K562 (cell line): ENCODE data around the gene ERBB4. TPM values are rescaled to one million over a fixed set of nuclear protein-coding genes. Genes with fewer than 3 reads are reported as not detected.

Source experiments
- ATAC-seq: fragments of 200-7000 bp; cut with Tn5 transposase; 3 replicates; pipeline ENCODE4 v1.9.1; 2020; ENCODE audit warnings: moderate library complexity
- BruUV-seq: library from RNA; stranded (reverse); fragments of 400-500 nt; replicated peaks from 2 replicates; lab custom pipeline; 2021; lab: Mats Ljungman, UMichigan
- CTCF ChIA-PET: fragments of 300-600 bp; formaldehyde crosslinking; extraction: SDS; loops from one replicate; lab custom pipeline; 2021; ENCODE audit warnings: low intra/inter-chr PET ratio; lab: Yijun Ruan, JAX
- POLR2A ChIA-PET: fragments of 300-600, 350-650 bp; sonication (Branson Sonifier 250); formaldehyde crosslinking; extraction: SDS; loops from one replicate; lab custom pipeline; 2021; ENCODE audit warnings: antibody characterized with exemption, inconsistent platforms; lab: Yijun Ruan, JAX
- DNase-seq, 4 experiments: peaks; one replicate each; pipeline versions ENCODE4 v3.0.0 to v3.0.0-alpha.2; 2011 to 2018; ENCODE audit warnings: low spot score in 3 of 4, mixed read lengths in 3 of 4; ENCODE audit errors: extremely low read depth in 1 of 4
- FAIRE-seq: peaks from 2 replicates; lab custom pipeline; 2011; peaks lifted over from hg19 to GRCh38; lab: Jason Lieb, UNC
- H2AFZ ChIP-seq: 2 replicates; pipeline ENCODE4 v1.6.0; 2011; ENCODE audit warnings: low read depth, low read length, control low read depth, inconsistent platforms
- H3K27ac ChIP-seq: fragments of 200-600 bp; 3 replicates; pipeline ENCODE4 v1.8.0; 2011; ENCODE audit warnings: low read depth, mild to moderate bottlenecking, control low read depth, inconsistent platforms, low read length, moderate library complexity, mixed read lengths; ENCODE audit errors: extremely low read depth
- H3K27me3 ChIP-seq, 2 experiments: fragments of 300-600 bp in 1 of 2; 2 replicates in 1 of 2; 3 replicates in 1 of 2; pipeline versions ENCODE4 v1.6.0 to v1.8.0; 2011; ENCODE audit warnings: inconsistent platforms in 2 of 2, low read length in 2 of 2, mild to moderate bottlenecking in 1 of 2, mixed read lengths in 1 of 2, moderate library complexity in 1 of 2; ENCODE audit not compliant: control insufficient read depth in 2 of 2, insufficient read depth in 2 of 2
- H3K36me3 ChIP-seq: fragments of 300-600 bp; 3 replicates; pipeline ENCODE4 v1.8.0; 2011; ENCODE audit warnings: mild to moderate bottlenecking, low read length, inconsistent platforms; ENCODE audit not compliant: control insufficient read depth, insufficient read depth
- H3K4me1 ChIP-seq, 2 experiments: fragments of 200-600 bp in 1 of 2; replicated peaks in 1 of 2; 2 replicates in 1 of 2; 3 replicates in 1 of 2; pipeline versions ENCODE4 v1.5.1 to v1.8.0; 2011; ENCODE audit warnings: inconsistent platforms in 2 of 2, low read length in 2 of 2, mild to moderate bottlenecking in 1 of 2, mixed read lengths in 1 of 2, moderate library complexity in 1 of 2; ENCODE audit not compliant: control insufficient read depth in 2 of 2, insufficient read depth in 2 of 2
- H3K4me2 ChIP-seq: 2 replicates; pipeline ENCODE4 v1.6.1; 2011; ENCODE audit warnings: low read length, control low read depth, inconsistent platforms, mixed read lengths; ENCODE audit not compliant: insufficient read depth
- H3K4me3 ChIP-seq: fragments of 200-600 bp; sonication (generic), shearing (Covaris generic); 2 replicates; pipeline ENCODE4 v1.5.1; 2016; ENCODE audit warnings: control low read depth, inconsistent platforms
- H3K79me2 ChIP-seq: fragments of 200-600 bp; 3 replicates; pipeline ENCODE4 v1.8.0; 2011; ENCODE audit warnings: low read length, inconsistent platforms; ENCODE audit not compliant: control insufficient read depth, insufficient read depth
- H3K9ac ChIP-seq, 2 experiments: 2 replicates each; pipeline versions ENCODE4 v1.6.0 to v1.6.1; 2011; ENCODE audit warnings: low read depth in 2 of 2, low read length in 2 of 2, control low read depth in 1 of 2, inconsistent platforms in 1 of 2, mild to moderate bottlenecking in 1 of 2, mixed read lengths in 1 of 2; ENCODE audit not compliant: insufficient read depth in 1 of 2
- H3K9me1 ChIP-seq: one replicate; pipeline ENCODE4 v1.6.0; 2011; ENCODE audit warnings: inconsistent platforms, mild to moderate bottlenecking, low read length, moderate library complexity; ENCODE audit not compliant: control insufficient read depth, insufficient read depth
- H3K9me3 ChIP-seq: replicated peaks from 2 replicates; pipeline ENCODE4 v1.5.1; 2011; ENCODE audit warnings: low read depth, low read length, inconsistent platforms; ENCODE audit not compliant: control insufficient read depth, insufficient read depth
- H4K20me1 ChIP-seq: replicated peaks from 2 replicates; pipeline ENCODE4 v1.6.1; 2011; ENCODE audit warnings: low read length, inconsistent platforms, mixed read lengths; ENCODE audit not compliant: control insufficient read depth, insufficient read depth
- CCAR2 ChIP-seq: fragments of 200-400 bp; formaldehyde crosslinking; IDR thresholded peaks from 2 replicates; pipeline ENCODE4 v1.6.1; 2017; ENCODE audit warnings: mild to moderate bottlenecking, low read depth, low read length
- NCOA4 ChIP-seq: fragments of 450-650 bp; IDR thresholded peaks from 2 replicates; pipeline ENCODE4 v1.6.1; 2018; ENCODE audit warnings: mild to moderate bottlenecking; ENCODE audit not compliant: partially characterized antibody
- NCOR1 ChIP-seq: fragments of 450-650 bp; IDR thresholded peaks from 2 replicates; pipeline ENCODE4 v1.6.1; 2016; ENCODE audit warnings: mild to moderate bottlenecking, moderate library complexity
- RBM17 ChIP-seq: fragments of 200-400 bp; formaldehyde crosslinking; IDR thresholded peaks from 2 replicates; pipeline ENCODE4 v1.6.1; 2017; ENCODE audit warnings: low read depth, mild to moderate bottlenecking, low read length, borderline replicate concordance
- RFX5 ChIP-seq: IDR thresholded peaks from 2 replicates; pipeline ENCODE4 v1.6.1; 2011; ENCODE audit warnings: low read depth, mild to moderate bottlenecking, improper control_type of control experiment, low read length
- STAT5A ChIP-seq: IDR thresholded peaks from 2 replicates; pipeline ENCODE4 v1.6.1; 2012; ENCODE audit warnings: low read length, inconsistent platforms, borderline replicate concordance
- TAF9B ChIP-seq: fragments of 450-650 bp; IDR thresholded peaks from 2 replicates; pipeline ENCODE4 v1.6.1; 2018; ENCODE audit warnings: mild to moderate bottlenecking; ENCODE audit not compliant: partially characterized antibody
- ZC3H11A ChIP-seq: IDR thresholded peaks from 2 replicates; pipeline ENCODE4 v1.6.1; 2012; ENCODE audit warnings: low read depth, low read length, improper control_type of control experiment
- ZNF121 ChIP-seq: sonication (generic); formaldehyde crosslinking; conservative IDR thresholded peaks from 2 replicates; pipeline ENCODE4 v1.8.0; 2022; ENCODE audit warnings: missing genetic modification reagents
- ZNF134 ChIP-seq: fragments of 250-450 bp; sonication (Bioruptor Pico); conservative IDR thresholded peaks from 2 replicates; pipeline ENCODE4 v1.4.0; 2020
- ZNF512 ChIP-seq: IDR thresholded peaks from 2 replicates; pipeline ENCODE4 v1.6.1; 2016; ENCODE audit warnings: missing genetic modification characterization, missing compliant biosample characterization
- ZNF668 ChIP-seq: fragments of 250-450 bp; sonication (Bioruptor Pico); IDR thresholded peaks from 2 replicates; pipeline ENCODE4 v1.8.0; 2022; ENCODE audit warnings: mild to moderate bottlenecking, inconsistent platforms
- ZNF77 ChIP-seq: fragments of 250-450 bp; sonication (Bioruptor Pico); IDR thresholded peaks from 2 replicates; pipeline ENCODE4 v1.5.0; 2020
- in situ Hi-C: fragments of 300-500 bp; cut with MboI; formaldehyde crosslinking; loops from 4 replicates; pipeline ENCODE4 v1.15.0; 2018; ENCODE audit warnings: inconsistent platforms, mixed read lengths
- intact Hi-C: fragments of 100-400 bp; cut with micrococcal nuclease; formaldehyde crosslinking; loops from 2 replicates; pipeline ENCODE4 v1.14.2; 2022
- polyA plus RNA-seq, 8 experiments: library from polyadenylated mRNA; depleted of rRNA in 4 of 8; stranded (reverse) in 5 of 8; unstranded in 3 of 8; fragments of >200 nt; fragmentation: Nextera tagmentation in 2 of 8; fragmentation: Illumina TruSeq in 1 of 8; extraction: Ambion mirVana in 2 of 8; extraction: Trizol in 1 of 8; gene quantifications; 2 replicates each; pipeline versions ENCODE4 v1.2.1 to v1.2.3, GENCODE V29; 2011 to 2014; ENCODE audit warnings: inconsistent platforms in 1 of 8, missing spikeins in 1 of 8
- total RNA-seq, 7 experiments: library from RNA; depleted of rRNA in 6 of 7; stranded (reverse); fragments of >200 nt in 6 of 7; fragmentation: Illumina TruSeq in 2 of 7; extraction: Trizol in 2 of 7; gene quantifications; 2 replicates each; pipeline versions ENCODE4 v1.2.1 to v1.2.3, GENCODE V29; 2011 to 2021; ENCODE audit warnings: low replicate concordance in 1 of 7
- TF ChIP-seq, protein P1 (sequence below): fragments of 250-450 bp; sonication (Bioruptor Pico); IDR thresholded peaks from 2 replicates; pipeline ENCODE4 v1.4.0; 2020; ENCODE audit warnings: mild to moderate bottlenecking, moderate library complexity
- TF ChIP-seq, protein P2 (sequence below): fragments of 250-450 bp; sonication (Bioruptor Pico); IDR thresholded peaks from 2 replicates; pipeline ENCODE4 v1.8.0; 2022; ENCODE audit warnings: inconsistent platforms
- TF ChIP-seq, protein P3 (sequence below): fragments of 450-650 bp; formaldehyde crosslinking; IDR thresholded peaks from 2 replicates; pipeline ENCODE4 v1.4.0; 2020; ENCODE audit warnings: mild to moderate bottlenecking, moderate library complexity

Gene ERBB4
- total and polyA plus RNA-seq, 9 of the 15 experiments (the other 6 are each of a cell fraction or from before 2014, with no cell fraction given) = not detected

DNA sequence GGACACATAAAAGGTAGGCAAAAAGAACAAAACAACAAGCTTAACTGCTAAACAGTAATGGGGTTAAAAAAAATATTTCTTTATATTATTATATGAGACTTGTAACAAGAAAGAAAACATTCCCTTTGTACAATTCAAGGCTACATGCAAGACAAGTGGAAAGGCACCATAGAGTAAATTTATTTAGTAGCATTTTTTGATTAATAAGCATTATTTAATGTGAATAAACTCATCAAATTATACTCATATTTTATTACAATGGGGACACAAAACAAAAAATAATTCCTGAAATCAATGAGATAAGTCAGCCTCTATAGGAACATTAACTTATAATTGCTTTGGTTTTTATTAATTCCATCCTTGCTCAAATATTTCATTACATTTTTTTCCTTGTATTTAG is 809.2 kb downstream of the ERBB4 start:
- no peaks in the 10 kb centered on the region for H4K20me1 ChIP-seq
- ChIA-PET CTCF (no interaction called here), POLR2A (no interaction called here)
- DNase-seq (no peak), ATAC-seq (no peak), FAIRE-seq (no peak)
- no TSS peak for BruUV-seq
- H3K27me3 ChIP-seq = no peaks in the 10 kb centered on the region
- no peak overlapping the region for H3K27ac ChIP-seq
- no peak overlapping the region for H2AFZ ChIP-seq
- no peak overlapping the region for H3K4me2 ChIP-seq
- no peaks in the 10 kb centered on the region for H3K4me1 ChIP-seq
- TF ChIP-seq TAF9B (no peak), ZC3H11A (no peak), ZNF668 (CRISPR knock-in tag) (no peak), RFX5 (no peak), CCAR2 (no peak), ZNF77 (CRISPR knock-in tag) (no peak), STAT5A (no peak), NCOR1 (no peak), ZNF512 (tag) (no peak), ZNF134 (CRISPR knock-in tag) (no peak), RBM17 (no peak), NCOA4 (no peak), ZNF121 (CRISPR knock-in tag) (no peak)
- TF ChIP-seq, protein P1, sequence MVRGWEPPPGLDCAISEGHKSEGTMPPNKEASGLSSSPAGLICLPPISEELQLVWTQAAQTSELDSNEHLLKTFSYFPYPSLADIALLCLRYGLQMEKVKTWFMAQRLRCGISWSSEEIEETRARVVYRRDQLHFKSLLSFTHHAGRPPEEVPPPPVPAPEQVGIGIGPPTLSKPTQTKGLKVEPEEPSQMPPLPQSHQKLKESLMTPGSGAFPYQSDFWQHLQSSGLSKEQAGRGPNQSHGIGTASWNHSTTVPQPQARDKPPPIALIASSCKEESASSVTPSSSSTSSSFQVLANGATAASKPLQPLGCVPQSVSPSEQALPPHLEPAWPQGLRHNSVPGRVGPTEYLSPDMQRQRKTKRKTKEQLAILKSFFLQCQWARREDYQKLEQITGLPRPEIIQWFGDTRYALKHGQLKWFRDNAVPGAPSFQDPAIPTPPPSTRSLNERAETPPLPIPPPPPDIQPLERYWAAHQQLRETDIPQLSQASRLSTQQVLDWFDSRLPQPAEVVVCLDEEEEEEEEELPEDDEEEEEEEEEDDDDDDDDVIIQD (CRISPR knock-in tag) = no peak
- TF ChIP-seq, protein P2, sequence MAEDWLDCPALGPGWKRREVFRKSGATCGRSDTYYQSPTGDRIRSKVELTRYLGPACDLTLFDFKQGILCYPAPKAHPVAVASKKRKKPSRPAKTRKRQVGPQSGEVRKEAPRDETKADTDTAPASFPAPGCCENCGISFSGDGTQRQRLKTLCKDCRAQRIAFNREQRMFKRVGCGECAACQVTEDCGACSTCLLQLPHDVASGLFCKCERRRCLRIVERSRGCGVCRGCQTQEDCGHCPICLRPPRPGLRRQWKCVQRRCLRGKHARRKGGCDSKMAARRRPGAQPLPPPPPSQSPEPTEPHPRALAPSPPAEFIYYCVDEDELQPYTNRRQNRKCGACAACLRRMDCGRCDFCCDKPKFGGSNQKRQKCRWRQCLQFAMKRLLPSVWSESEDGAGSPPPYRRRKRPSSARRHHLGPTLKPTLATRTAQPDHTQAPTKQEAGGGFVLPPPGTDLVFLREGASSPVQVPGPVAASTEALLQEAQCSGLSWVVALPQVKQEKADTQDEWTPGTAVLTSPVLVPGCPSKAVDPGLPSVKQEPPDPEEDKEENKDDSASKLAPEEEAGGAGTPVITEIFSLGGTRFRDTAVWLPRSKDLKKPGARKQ = no peak
- TF ChIP-seq, protein P3, sequence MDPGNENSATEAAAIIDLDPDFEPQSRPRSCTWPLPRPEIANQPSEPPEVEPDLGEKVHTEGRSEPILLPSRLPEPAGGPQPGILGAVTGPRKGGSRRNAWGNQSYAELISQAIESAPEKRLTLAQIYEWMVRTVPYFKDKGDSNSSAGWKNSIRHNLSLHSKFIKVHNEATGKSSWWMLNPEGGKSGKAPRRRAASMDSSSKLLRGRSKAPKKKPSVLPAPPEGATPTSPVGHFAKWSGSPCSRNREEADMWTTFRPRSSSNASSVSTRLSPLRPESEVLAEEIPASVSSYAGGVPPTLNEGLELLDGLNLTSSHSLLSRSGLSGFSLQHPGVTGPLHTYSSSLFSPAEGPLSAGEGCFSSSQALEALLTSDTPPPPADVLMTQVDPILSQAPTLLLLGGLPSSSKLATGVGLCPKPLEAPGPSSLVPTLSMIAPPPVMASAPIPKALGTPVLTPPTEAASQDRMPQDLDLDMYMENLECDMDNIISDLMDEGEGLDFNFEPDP (CRISPR knock-in tag) = no peak
- in situ Hi-C loops (no loop called here), intact Hi-C loops (no loop called here)
- no peak overlapping the region for H3K9ac ChIP-seq
- H3K9me1 ChIP-seq = no peaks in the 10 kb centered on the region
- no peak overlapping the region for H3K4me3 ChIP-seq
- H3K9me3 ChIP-seq = no peaks in the 10 kb centered on the region
- no peaks in the 10 kb centered on the region for H3K79me2 ChIP-seq
- H3K36me3 ChIP-seq = no peaks in the 10 kb centered on the region
